ENCODE measurements around the gene SINHCAF. TPM values are rescaled to one million over a fixed set of nuclear protein-coding genes. Genes with fewer than 3 reads are reported as not detected.

Gene SINHCAF
- total RNA-seq, 1 experiment from 2014 or later, result 152 TPM

- H3K4me1 ChIP-seq (replicated peaks; ENCODE audit: insufficient read depth), result peaks cover 66% of the 10 kb centered on the region
- H3K9me2 ChIP-seq (ENCODE audit: insufficient read depth), result 0 out of 2 replicates have a peak, but pooled peaks cover 6% of the 10 kb centered on the region
- peaks cover 96% of the 10 kb centered on the region for H3K79me2 ChIP-seq (ENCODE audit: low read depth)
- H3K9me3 ChIP-seq (ENCODE audit: insufficient read depth, low read depth), result no peaks in the 10 kb centered on the region
- no peaks in the 10 kb centered on the region for H3K27me3 ChIP-seq (ENCODE audit: insufficient read depth, low read depth)
- CTCF ChIA-PET, result interaction anchor here (0.6 to 0.8 kb wide), 2 partner anchors 49 to 1045 kb away, joined by 3 read pairs; no protein-coding TSS in a partner anchor
- POLR2A ChIA-PET (ENCODE audit: unreplicated experiment), result interaction anchor here (0.7 kb wide), 1 partner anchor 315 kb away, joined by 3 read pairs; no protein-coding TSS in a partner anchor
- H3F3A ChIP-seq (ENCODE audit: insufficient read depth, low read depth), result peaks cover 6% of the 10 kb centered on the region; the same call in 1 of the 2 replicates
- TF ChIP-seq EZH2 (IDR thresholded peaks at IDR 0.05; ENCODE audit: low read depth) (no peak), CTCF (conservative IDR thresholded peaks at IDR 0.05) (no peak)
- no peak overlapping the region for H2AFZ ChIP-seq
- peak overlapping the region; percentile 84 for H3K27ac ChIP-seq
- H3K36me3 ChIP-seq (ENCODE audit: low read depth), result peaks cover 14% of the 10 kb centered on the region; the same call in 1 of the 2 replicates
- intact Hi-C loops (cut with micrococcal nuclease; ENCODE audit: unreplicated experiment), result loop anchor here (5.0 to 10.0 kb wide), 3 partner anchors 317 to 1573 kb away; partner anchors contain the start of genes ETFBKMT and PKP2
- H4K20me1 ChIP-seq (ENCODE audit: insufficient read depth), result peaks cover 63% of the 10 kb centered on the region
- peak overlapping the region; percentile 91; the same call in 1 of the 2 replicates for H3K4me3 ChIP-seq
- H3K4me2 ChIP-seq, result peak overlapping the region; percentile 82
- no TSS peak for BruUV-seq (replicated peaks)
- DNase-seq, result no peak
Observed at GRCh38 chr12:31321186-31321896, 4.6 kb downstream of the SINHCAF start.

GRCh38 chr12:31318657-31319269, 7.2 kb downstream of the SINHCAF start:
- ChIA-PET CTCF (no interaction called here), POLR2A (ENCODE audit: unreplicated experiment) (no interaction called here)
- Histone ChIP-seq H3K9me2 (ENCODE audit: insufficient read depth) (0 out of 2 replicates have a peak, but pooled peaks cover 6% of the 10 kb centered on the region), H3K27me3 (ENCODE audit: insufficient read depth, low read depth) (no peaks in the 10 kb centered on the region), H3K4me1 (replicated peaks; ENCODE audit: insufficient read depth) (peaks cover 78% of the 10 kb centered on the region), H3K27ac (peak overlapping the region; percentile 38), H3K79me2 (ENCODE audit: low read depth) (peaks cover 100% of the 10 kb centered on the region), H4K20me1 (ENCODE audit: insufficient read depth) (peaks cover 87% of the 10 kb centered on the region), H3K4me3 (no peak overlapping the region), H3K4me2 (peak overlapping the region; percentile 55; the same call in 1 of the 2 replicates), H3K36me3 (ENCODE audit: low read depth) (peaks cover 24% of the 10 kb centered on the region), H3K9me3 (ENCODE audit: insufficient read depth, low read depth) (no peaks in the 10 kb centered on the region), H3F3A (ENCODE audit: insufficient read depth, low read depth) (peaks cover 6% of the 10 kb centered on the region; the same call in 1 of the 2 replicates), H2AFZ (no peak overlapping the region)
- TF ChIP-seq CTCF (conservative IDR thresholded peaks at IDR 0.05), result no peak
- no peak for TF ChIP-seq EZH2 (IDR thresholded peaks at IDR 0.05; ENCODE audit: low read depth)
- no peak for DNase-seq
- BruUV-seq (replicated peaks), result no TSS peak
- intact Hi-C loops (cut with micrococcal nuclease; ENCODE audit: unreplicated experiment), result no loop called here

Measured in PC-9 (cell line).